ENCODE results near the gene GCNA.
"Not testable (repeated sequence)": the region's sequence is repeated elsewhere in the genome, so short reads cannot be mapped to it uniquely, and the experiment has no call there.

GCNA gene

DNA sequence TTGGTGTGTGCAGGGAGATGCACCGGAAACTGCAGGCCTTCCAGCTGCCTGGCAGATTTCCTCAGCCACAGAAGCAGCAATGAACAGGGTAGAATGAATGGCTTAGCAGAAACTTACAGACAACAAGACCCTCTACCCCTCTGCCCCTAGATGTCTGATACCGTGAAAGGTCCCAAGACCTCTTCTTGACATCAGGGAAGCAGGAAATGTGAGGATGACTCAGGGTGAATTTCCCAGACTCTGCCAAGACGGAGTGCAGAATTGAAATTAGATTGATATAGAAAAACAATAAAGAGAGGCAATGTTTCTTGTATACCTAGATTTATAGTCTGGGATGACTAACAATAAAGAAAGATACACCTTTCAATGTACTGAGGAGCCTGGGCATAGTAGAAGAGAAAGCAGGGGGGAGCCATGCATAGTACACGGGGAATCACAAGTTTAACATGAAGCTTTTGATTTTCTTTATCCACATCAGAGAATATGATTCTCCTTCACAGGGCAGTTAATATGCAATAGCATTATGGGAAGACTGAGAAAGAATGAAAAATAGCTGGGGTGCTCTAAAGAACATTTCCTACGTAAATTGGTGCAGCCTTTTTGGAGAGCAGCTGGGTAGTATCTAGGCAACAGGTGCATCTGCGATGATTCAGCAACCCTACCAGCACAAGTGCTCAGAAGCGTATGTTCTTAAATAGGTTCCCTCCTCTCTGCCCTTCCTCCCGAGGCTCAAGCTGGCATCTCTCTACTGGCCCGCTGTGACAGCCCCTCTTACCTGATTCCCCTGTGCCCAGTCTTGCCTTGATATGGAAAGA lies 58.4 kb downstream of the GCNA start:
- Histone ChIP-seq H3K9me3 (ENCODE audit: control insufficient read depth, low read length) (no peaks in the 10 kb centered on the region), H3K9ac (ENCODE audit: low read length) (no peak overlapping the region), H3K4me1 (ENCODE audit: control insufficient read depth, insufficient read depth, low read length) (no peaks in the 10 kb centered on the region), H3K36me3 (ENCODE audit: control insufficient read depth, insufficient read depth, low read length) (no peaks in the 10 kb centered on the region), H3K4me3 (ENCODE audit: low read length) (no peak overlapping the region), H3K27me3 (ENCODE audit: control insufficient read depth, insufficient read depth, low read length) (no peaks in the 10 kb centered on the region)

DNA sequence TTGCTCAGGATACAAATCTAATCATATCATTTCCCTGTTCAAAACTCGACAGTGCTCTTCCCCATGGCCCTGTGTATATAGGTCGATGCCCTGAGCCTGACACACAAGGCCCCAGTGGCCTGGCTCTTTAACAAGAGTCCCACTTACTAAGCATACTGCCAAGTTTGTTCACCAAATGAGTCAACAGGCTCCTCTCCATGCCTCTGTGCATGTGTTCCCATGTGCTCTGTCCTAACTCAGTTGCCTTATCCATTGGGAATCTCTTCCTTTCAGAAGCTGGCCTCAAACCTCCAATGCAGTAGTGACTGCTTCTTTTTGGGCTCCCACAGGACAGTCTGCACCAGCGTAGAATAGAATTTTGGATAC lies 59.0 kb downstream of the GCNA start:
- Histone ChIP-seq H3K4me1 (ENCODE audit: control insufficient read depth, insufficient read depth, low read length) (no peaks in the 10 kb centered on the region), H3K27me3 (ENCODE audit: control insufficient read depth, insufficient read depth, low read length) (no peaks in the 10 kb centered on the region), H3K9me3 (ENCODE audit: control insufficient read depth, low read length) (no peaks in the 10 kb centered on the region), H3K36me3 (ENCODE audit: control insufficient read depth, insufficient read depth, low read length) (no peaks in the 10 kb centered on the region), H3K9ac (ENCODE audit: low read length) (no peak overlapping the region), H3K4me3 (ENCODE audit: low read length) (no peak overlapping the region)

- no peaks in the 10 kb centered on the region for H3K27me3 ChIP-seq (ENCODE audit: control insufficient read depth, insufficient read depth, low read length)
- no peaks in the 10 kb centered on the region for H3K4me1 ChIP-seq (ENCODE audit: control insufficient read depth, insufficient read depth, low read length)
- H3K36me3 ChIP-seq (ENCODE audit: control insufficient read depth, insufficient read depth, low read length) = no peaks in the 10 kb centered on the region
- no peaks in the 10 kb centered on the region for H3K9me3 ChIP-seq (ENCODE audit: control insufficient read depth, low read length)
- no peak overlapping the region for H3K4me3 ChIP-seq (ENCODE audit: low read length)
- no peak overlapping the region for H3K9ac ChIP-seq (ENCODE audit: low read length)
Observed at GRCh38 chrX:71637848-71638247, 59.6 kb downstream of the GCNA start.

- Histone ChIP-seq H3K4me1 (ENCODE audit: control insufficient read depth, insufficient read depth, low read length) (no peaks in the 10 kb centered on the region), H3K27me3 (ENCODE audit: control insufficient read depth, insufficient read depth, low read length) (no peaks in the 10 kb centered on the region), H3K9ac (ENCODE audit: low read length) (no peak overlapping the region), H3K9me3 (ENCODE audit: control insufficient read depth, low read length) (no peaks in the 10 kb centered on the region), H3K4me3 (ENCODE audit: low read length) (no peak overlapping the region), H3K36me3 (ENCODE audit: control insufficient read depth, insufficient read depth, low read length) (no peaks in the 10 kb centered on the region)
Observed at GRCh38 chrX:71638409-71638808, 60.2 kb downstream of the GCNA start.

- Histone ChIP-seq H3K9ac (ENCODE audit: low read length) (no peak overlapping the region), H3K27me3 (ENCODE audit: control insufficient read depth, insufficient read depth, low read length) (no peaks in the 10 kb centered on the region), H3K9me3 (ENCODE audit: control insufficient read depth, low read length) (no peaks in the 10 kb centered on the region), H3K4me3 (ENCODE audit: low read length) (no peak overlapping the region), H3K36me3 (ENCODE audit: control insufficient read depth, insufficient read depth, low read length) (no peaks in the 10 kb centered on the region), H3K4me1 (ENCODE audit: control insufficient read depth, insufficient read depth, low read length) (no peaks in the 10 kb centered on the region)
Observed at GRCh38 chrX:71640002-71640401, 61.8 kb downstream of the GCNA start.

GRCh38 chrX:71644406-71644805 lies 66.2 kb downstream of the GCNA start:
- not testable (repeated sequence) for H3K27me3 ChIP-seq (ENCODE audit: control insufficient read depth, insufficient read depth, low read length); H3K9me3 ChIP-seq (ENCODE audit: control insufficient read depth, low read length); H3K4me3 ChIP-seq (ENCODE audit: low read length); H3K4me1 ChIP-seq (ENCODE audit: control insufficient read depth, insufficient read depth, low read length); H3K9ac ChIP-seq (ENCODE audit: low read length); H3K36me3 ChIP-seq (ENCODE audit: control insufficient read depth, insufficient read depth, low read length)

DNA sequence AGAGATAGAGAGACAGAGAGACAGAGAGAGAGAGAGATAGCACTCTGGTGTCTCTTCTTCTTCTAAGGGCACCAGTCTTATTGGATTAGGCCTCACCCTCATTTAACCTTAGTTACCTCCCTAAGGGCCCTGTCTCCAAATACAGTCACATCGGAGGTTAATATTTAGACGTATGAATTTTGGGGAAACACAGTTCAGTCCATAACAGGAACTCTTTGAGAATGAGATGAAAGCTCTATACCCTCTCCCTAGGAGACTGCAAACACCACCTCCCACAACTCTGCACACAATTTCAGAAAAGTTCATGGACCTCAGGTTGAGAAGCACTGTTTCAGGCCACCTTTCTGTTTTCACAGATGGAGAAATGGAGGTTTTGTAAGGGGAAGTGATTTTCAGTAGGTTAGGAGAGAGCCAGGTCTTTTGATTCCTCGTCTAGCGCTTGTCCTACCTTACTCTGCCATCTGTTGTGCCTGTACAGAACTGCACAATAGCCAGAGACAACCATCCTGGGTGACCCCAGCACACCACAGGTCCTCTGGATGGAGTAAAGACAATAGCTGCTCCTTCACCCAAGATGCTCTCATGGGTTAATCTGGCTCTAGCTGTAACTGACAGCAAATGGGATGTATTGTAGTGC lies 72.2 kb downstream of the GCNA start:
- Histone ChIP-seq H3K9me3 (ENCODE audit: control insufficient read depth, low read length) (no peaks in the 10 kb centered on the region), H3K4me3 (ENCODE audit: low read length) (no peak overlapping the region), H3K9ac (ENCODE audit: low read length) (no peak overlapping the region), H3K4me1 (ENCODE audit: control insufficient read depth, insufficient read depth, low read length) (no peaks in the 10 kb centered on the region), H3K36me3 (ENCODE audit: control insufficient read depth, insufficient read depth, low read length) (no peaks in the 10 kb centered on the region), H3K27me3 (ENCODE audit: control insufficient read depth, insufficient read depth, low read length) (no peaks in the 10 kb centered on the region)

- no peaks in the 10 kb centered on the region for H3K36me3 ChIP-seq (ENCODE audit: control insufficient read depth, insufficient read depth, low read length)
- no peaks in the 10 kb centered on the region for H3K27me3 ChIP-seq (ENCODE audit: control insufficient read depth, insufficient read depth, low read length)
- H3K9ac ChIP-seq (ENCODE audit: low read length) = no peak overlapping the region
- no peaks in the 10 kb centered on the region for H3K9me3 ChIP-seq (ENCODE audit: control insufficient read depth, low read length)
- no peaks in the 10 kb centered on the region for H3K4me1 ChIP-seq (ENCODE audit: control insufficient read depth, insufficient read depth, low read length)
- no peak overlapping the region for H3K4me3 ChIP-seq (ENCODE audit: low read length)
Observed at GRCh38 chrX:71652405-71652804, 74.2 kb downstream of the GCNA start.

DNA sequence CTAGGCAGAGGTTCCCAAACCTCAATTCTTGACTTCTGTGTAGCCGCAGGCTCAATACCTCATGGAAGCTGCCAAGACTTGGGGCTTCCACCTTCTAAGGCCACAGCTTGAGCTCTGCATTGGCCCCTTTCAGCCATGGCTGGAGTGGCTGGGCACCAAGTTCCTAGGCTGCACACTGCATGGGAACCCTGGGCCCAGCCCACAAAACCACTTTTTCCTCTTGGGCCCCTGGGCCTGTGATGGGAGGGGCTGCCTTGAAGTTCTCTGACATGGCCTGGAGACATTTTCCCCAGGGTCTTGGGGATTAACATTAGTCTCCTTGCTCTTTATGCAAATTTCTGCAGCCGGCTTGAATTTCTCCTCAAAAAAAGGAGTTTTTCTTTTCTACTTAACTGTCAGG lies 75.1 kb downstream of the GCNA start:
- no peak overlapping the region for H3K4me3 ChIP-seq (ENCODE audit: low read length)
- H3K4me1 ChIP-seq (ENCODE audit: control insufficient read depth, insufficient read depth, low read length) = no peaks in the 10 kb centered on the region
- no peak overlapping the region for H3K9ac ChIP-seq (ENCODE audit: low read length)
- H3K27me3 ChIP-seq (ENCODE audit: control insufficient read depth, insufficient read depth, low read length) = no peaks in the 10 kb centered on the region
- no peaks in the 10 kb centered on the region for H3K9me3 ChIP-seq (ENCODE audit: control insufficient read depth, low read length)
- H3K36me3 ChIP-seq (ENCODE audit: control insufficient read depth, insufficient read depth, low read length) = no peaks in the 10 kb centered on the region

- Histone ChIP-seq H3K9ac (ENCODE audit: low read length) (no peak overlapping the region), H3K9me3 (ENCODE audit: control insufficient read depth, low read length) (no peaks in the 10 kb centered on the region), H3K4me1 (ENCODE audit: control insufficient read depth, insufficient read depth, low read length) (no peaks in the 10 kb centered on the region), H3K36me3 (ENCODE audit: control insufficient read depth, insufficient read depth, low read length) (no peaks in the 10 kb centered on the region), H3K27me3 (ENCODE audit: control insufficient read depth, insufficient read depth, low read length) (no peaks in the 10 kb centered on the region), H3K4me3 (ENCODE audit: low read length) (no peak overlapping the region)
Observed at GRCh38 chrX:71657267-71657666, 79.0 kb downstream of the GCNA start.

GRCh38 chrX:71659342-71659741 lies 81.1 kb downstream of the GCNA start:
- Histone ChIP-seq H3K9me3 (ENCODE audit: control insufficient read depth, low read length) (no peaks in the 10 kb centered on the region), H3K4me1 (ENCODE audit: control insufficient read depth, insufficient read depth, low read length) (no peaks in the 10 kb centered on the region), H3K27me3 (ENCODE audit: control insufficient read depth, insufficient read depth, low read length) (no peaks in the 10 kb centered on the region), H3K4me3 (ENCODE audit: low read length) (no peak overlapping the region), H3K36me3 (ENCODE audit: control insufficient read depth, insufficient read depth, low read length) (no peaks in the 10 kb centered on the region), H3K9ac (ENCODE audit: low read length) (no peak overlapping the region)

DNA sequence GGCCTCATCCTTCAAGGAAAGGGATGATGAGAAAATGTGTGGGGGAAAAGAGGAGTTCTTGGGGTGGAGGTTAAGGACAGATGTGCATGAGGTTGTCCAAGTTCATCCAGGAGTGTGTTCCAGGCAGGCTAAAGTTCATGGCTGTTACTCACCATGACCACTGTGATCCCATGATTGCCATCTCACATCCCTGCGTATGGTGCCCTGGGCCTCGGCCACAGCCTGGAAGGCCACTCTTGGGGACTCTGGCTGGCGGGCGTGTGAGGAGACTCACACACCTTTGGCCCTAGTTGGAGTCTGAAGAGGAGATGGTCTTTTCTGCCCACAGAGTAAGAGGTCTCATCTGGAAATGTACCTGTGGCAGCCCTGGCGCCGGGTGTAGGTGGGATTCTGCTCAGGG lies 81.7 kb downstream of the GCNA start:
- Histone ChIP-seq H3K4me3 (ENCODE audit: low read length) (no peak overlapping the region), H3K9ac (ENCODE audit: low read length) (no peak overlapping the region), H3K4me1 (ENCODE audit: control insufficient read depth, insufficient read depth, low read length) (no peaks in the 10 kb centered on the region), H3K9me3 (ENCODE audit: control insufficient read depth, low read length) (no peaks in the 10 kb centered on the region), H3K27me3 (ENCODE audit: control insufficient read depth, insufficient read depth, low read length) (no peaks in the 10 kb centered on the region), H3K36me3 (ENCODE audit: control insufficient read depth, insufficient read depth, low read length) (no peaks in the 10 kb centered on the region)
